ENCODE data around the gene SIX2. TPM values are rescaled to one million over a fixed set of nuclear protein-coding genes. Genes with fewer than 3 reads are reported as not detected.

Gene SIX2
- total RNA-seq, 1 donor from 2014 or later: 13.8 TPM

- H3K27ac Mint-ChIP-seq: no peak overlapping the region
- H3K36me3 Mint-ChIP-seq: peaks cover 10% of the 10 kb centered on the region
- no peak for DNase-seq (ENCODE audit: extremely low spot score, unreplicated experiment)
- peaks cover 88% of the 10 kb centered on the region for H3K27me3 Mint-ChIP-seq
- peaks cover 13% of the 10 kb centered on the region for H3K4me1 Mint-ChIP-seq (ENCODE audit: unreplicated experiment)
- TF ChIP-seq, protein P1, sequence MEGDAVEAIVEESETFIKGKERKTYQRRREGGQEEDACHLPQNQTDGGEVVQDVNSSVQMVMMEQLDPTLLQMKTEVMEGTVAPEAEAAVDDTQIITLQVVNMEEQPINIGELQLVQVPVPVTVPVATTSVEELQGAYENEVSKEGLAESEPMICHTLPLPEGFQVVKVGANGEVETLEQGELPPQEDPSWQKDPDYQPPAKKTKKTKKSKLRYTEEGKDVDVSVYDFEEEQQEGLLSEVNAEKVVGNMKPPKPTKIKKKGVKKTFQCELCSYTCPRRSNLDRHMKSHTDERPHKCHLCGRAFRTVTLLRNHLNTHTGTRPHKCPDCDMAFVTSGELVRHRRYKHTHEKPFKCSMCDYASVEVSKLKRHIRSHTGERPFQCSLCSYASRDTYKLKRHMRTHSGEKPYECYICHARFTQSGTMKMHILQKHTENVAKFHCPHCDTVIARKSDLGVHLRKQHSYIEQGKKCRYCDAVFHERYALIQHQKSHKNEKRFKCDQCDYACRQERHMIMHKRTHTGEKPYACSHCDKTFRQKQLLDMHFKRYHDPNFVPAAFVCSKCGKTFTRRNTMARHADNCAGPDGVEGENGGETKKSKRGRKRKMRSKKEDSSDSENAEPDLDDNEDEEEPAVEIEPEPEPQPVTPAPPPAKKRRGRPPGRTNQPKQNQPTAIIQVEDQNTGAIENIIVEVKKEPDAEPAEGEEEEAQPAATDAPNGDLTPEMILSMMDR (conservative IDR thresholded peaks at IDR 0.05): no peak
- no peaks in the 10 kb centered on the region for H3K9me3 Mint-ChIP-seq
- peak overlapping the region; percentile 67 for H3K4me3 Mint-ChIP-seq
These were observed 2.7 kb upstream of the SIX2 start for GRCh38 chr2:45011621-45012602.

DNA sequence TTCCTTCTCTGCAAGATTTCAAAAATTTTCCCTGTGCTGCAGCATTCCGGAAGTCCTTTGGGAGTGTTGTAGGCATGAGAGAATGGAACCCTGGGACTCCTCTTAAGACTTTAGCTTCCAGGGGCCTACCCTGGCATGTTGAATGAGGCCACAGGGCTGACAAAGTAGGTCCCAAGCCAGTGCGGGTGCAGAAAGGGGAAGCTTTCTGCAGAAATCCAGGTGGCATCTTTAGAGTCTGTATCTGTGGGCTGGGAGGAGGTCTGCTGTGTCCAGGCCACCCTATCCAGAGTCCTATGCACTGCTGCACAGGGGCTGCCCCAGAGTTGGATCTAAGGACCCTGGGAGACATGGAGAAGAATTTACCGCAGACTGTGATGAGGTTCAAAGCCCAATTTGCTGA, 1.9 kb upstream of the SIX2 start:
- DNase-seq (ENCODE audit: extremely low spot score, unreplicated experiment): no peak
- H3K4me3 Mint-ChIP-seq: peak overlapping the region; percentile 91
- H3K9me3 Mint-ChIP-seq: no peaks in the 10 kb centered on the region
- peaks cover 13% of the 10 kb centered on the region for H3K4me1 Mint-ChIP-seq (ENCODE audit: unreplicated experiment)
- TF ChIP-seq, protein P1 (conservative IDR thresholded peaks at IDR 0.05): no peak
- H3K27ac Mint-ChIP-seq: peak overlapping the region; percentile 36
- H3K36me3 Mint-ChIP-seq: peaks cover 14% of the 10 kb centered on the region
- peaks cover 87% of the 10 kb centered on the region for H3K27me3 Mint-ChIP-seq

DNA sequence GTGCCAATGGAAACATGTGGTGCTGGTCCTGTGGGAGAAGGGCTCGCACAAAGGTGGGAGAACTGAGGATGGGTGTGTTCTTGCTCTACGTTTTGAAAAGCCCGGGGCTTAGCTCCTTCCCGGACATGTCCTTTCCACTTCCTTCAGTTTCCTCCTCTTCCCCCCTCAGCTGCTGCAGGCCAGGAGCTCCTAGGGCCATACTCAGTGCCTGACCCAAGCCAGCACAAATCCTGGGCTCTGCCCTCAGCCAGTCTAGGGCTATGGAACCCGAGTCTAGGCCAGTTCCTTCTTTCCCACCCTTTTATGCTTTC, 1.4 kb upstream of the SIX2 start:
- no peaks in the 10 kb centered on the region for H3K9me3 Mint-ChIP-seq
- no peak for DNase-seq (ENCODE audit: extremely low spot score, unreplicated experiment)
- peaks cover 86% of the 10 kb centered on the region for H3K27me3 Mint-ChIP-seq
- TF ChIP-seq, protein P1 (conservative IDR thresholded peaks at IDR 0.05): no peak
- H3K36me3 Mint-ChIP-seq: peaks cover 12% of the 10 kb centered on the region
- peaks cover 13% of the 10 kb centered on the region for H3K4me1 Mint-ChIP-seq (ENCODE audit: unreplicated experiment)
- H3K4me3 Mint-ChIP-seq: peak overlapping the region; percentile 91
- peak overlapping the region; percentile 36 for H3K27ac Mint-ChIP-seq

GRCh38 chr2:45009928-45010701, 863 bp upstream of the SIX2 start:
- Mint-ChIP-seq H3K4me3 (peak overlapping the region; percentile 91), H3K27ac (peak overlapping the region; percentile 73), H3K27me3 (peaks cover 86% of the 10 kb centered on the region)

More at GRCh38 chr2:45009928-45010701, 863 bp upstream of the SIX2 start:
- TF ChIP-seq, protein P1 (conservative IDR thresholded peaks at IDR 0.05): no peak
- Mint-ChIP-seq H3K9me3 (no peaks in the 10 kb centered on the region), H3K4me1 (ENCODE audit: unreplicated experiment) (peaks cover 13% of the 10 kb centered on the region), H3K36me3 (peaks cover 15% of the 10 kb centered on the region)
- no peak for DNase-seq (ENCODE audit: extremely low spot score, unreplicated experiment)

Measured in type B pancreatic cell (in vitro differentiated cells).